ENCODE data around the gene PDE7B. TPM values are rescaled to one million over a fixed set of nuclear protein-coding genes. Genes with fewer than 3 reads are reported as not detected.

Gene PDE7B
- total RNA-seq, 1 donor from 2014 or later: 3.9 TPM

DNA sequence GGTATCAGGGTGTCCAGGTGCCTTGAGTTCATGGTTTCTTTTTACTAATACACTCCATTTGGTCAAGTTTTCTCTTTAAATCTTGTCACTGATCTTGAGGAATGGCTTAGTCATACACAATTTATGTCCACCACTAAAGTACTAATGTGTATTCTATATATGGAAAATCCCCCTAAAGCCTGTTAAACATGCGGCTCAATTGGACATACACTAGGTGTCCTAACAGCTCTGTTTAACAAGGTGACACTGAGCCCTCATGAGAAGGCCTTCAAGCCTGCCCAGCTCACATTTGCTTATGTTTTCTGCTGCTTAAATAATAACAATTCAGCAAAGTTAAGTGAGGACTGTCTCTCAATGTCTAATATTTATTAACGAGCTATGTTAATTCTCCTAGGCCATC, 31.5 kb downstream of the PDE7B start:
- no peak overlapping the region for H3K4me3 Mint-ChIP-seq (ENCODE audit: unreplicated experiment)
- DNase-seq (ENCODE audit: extremely low spot score, unreplicated experiment): no peak
- H3K36me3 Mint-ChIP-seq (ENCODE audit: unreplicated experiment): no peaks in the 10 kb centered on the region
- no peaks in the 10 kb centered on the region for H3K9me3 Mint-ChIP-seq (ENCODE audit: unreplicated experiment)
- H3K27ac Mint-ChIP-seq (ENCODE audit: unreplicated experiment): no peak overlapping the region
- H3K27me3 Mint-ChIP-seq (ENCODE audit: unreplicated experiment): no peaks in the 10 kb centered on the region
- TF ChIP-seq CTCF (IDR thresholded peaks at IDR 0.05): no peak
- H3K4me1 Mint-ChIP-seq (ENCODE audit: unreplicated experiment): peaks cover 17% of the 10 kb centered on the region

- Mint-ChIP-seq H3K36me3 (ENCODE audit: unreplicated experiment) (no peaks in the 10 kb centered on the region), H3K4me3 (ENCODE audit: unreplicated experiment) (no peak overlapping the region), H3K27ac (ENCODE audit: unreplicated experiment) (no peak overlapping the region), H3K9me3 (ENCODE audit: unreplicated experiment) (no peaks in the 10 kb centered on the region), H3K4me1 (ENCODE audit: unreplicated experiment) (peaks cover 17% of the 10 kb centered on the region), H3K27me3 (ENCODE audit: unreplicated experiment) (no peaks in the 10 kb centered on the region)
- TF ChIP-seq CTCF (IDR thresholded peaks at IDR 0.05): no peak
- DNase-seq (ENCODE audit: extremely low spot score, unreplicated experiment): no peak
Observed at GRCh38 chr6:135883536-135883935, 32.0 kb downstream of the PDE7B start.

DNA sequence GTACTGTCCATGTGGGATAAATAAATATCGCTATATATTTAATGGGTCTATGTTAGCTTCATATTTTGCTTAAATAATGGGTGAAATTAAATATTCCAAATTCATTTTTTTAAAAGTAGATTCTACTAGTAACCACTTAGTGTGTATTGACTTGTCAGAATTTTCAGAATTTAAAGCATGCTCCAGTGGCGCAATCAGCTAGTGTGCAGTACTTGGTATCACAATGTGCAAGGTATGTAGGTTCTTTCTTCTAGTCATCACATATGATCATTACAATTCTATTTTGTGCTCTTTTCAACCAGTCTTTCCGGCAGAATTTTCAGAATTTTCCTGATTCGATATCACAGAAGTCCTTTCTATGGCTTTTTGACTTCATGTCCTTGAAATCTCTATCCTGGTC, 32.6 kb downstream of the PDE7B start:
- no peaks in the 10 kb centered on the region for H3K9me3 Mint-ChIP-seq (ENCODE audit: unreplicated experiment)
- H3K4me3 Mint-ChIP-seq (ENCODE audit: unreplicated experiment): no peak overlapping the region
- no peak for TF ChIP-seq CTCF (IDR thresholded peaks at IDR 0.05)
- no peaks in the 10 kb centered on the region for H3K36me3 Mint-ChIP-seq (ENCODE audit: unreplicated experiment)
- H3K4me1 Mint-ChIP-seq (ENCODE audit: unreplicated experiment): peaks cover 19% of the 10 kb centered on the region
- no peak for DNase-seq (ENCODE audit: extremely low spot score, unreplicated experiment)
- no peaks in the 10 kb centered on the region for H3K27me3 Mint-ChIP-seq (ENCODE audit: unreplicated experiment)
- H3K27ac Mint-ChIP-seq (ENCODE audit: unreplicated experiment): no peak overlapping the region

- Mint-ChIP-seq H3K9me3 (ENCODE audit: unreplicated experiment) (no peaks in the 10 kb centered on the region), H3K27ac (ENCODE audit: unreplicated experiment) (no peak overlapping the region), H3K4me3 (ENCODE audit: unreplicated experiment) (no peak overlapping the region), H3K36me3 (ENCODE audit: unreplicated experiment) (no peaks in the 10 kb centered on the region), H3K27me3 (ENCODE audit: unreplicated experiment) (no peaks in the 10 kb centered on the region), H3K4me1 (ENCODE audit: unreplicated experiment) (peaks cover 6% of the 10 kb centered on the region)
- no peak for TF ChIP-seq CTCF (IDR thresholded peaks at IDR 0.05)
- DNase-seq (ENCODE audit: extremely low spot score, unreplicated experiment): no peak
Observed at GRCh38 chr6:135887069-135887468, 35.6 kb downstream of the PDE7B start.

- no peaks in the 10 kb centered on the region for H3K36me3 Mint-ChIP-seq (ENCODE audit: unreplicated experiment)
- no peaks in the 10 kb centered on the region for H3K27me3 Mint-ChIP-seq (ENCODE audit: unreplicated experiment)
- peaks cover 2% of the 10 kb centered on the region for H3K4me1 Mint-ChIP-seq (ENCODE audit: unreplicated experiment)
- H3K27ac Mint-ChIP-seq (ENCODE audit: unreplicated experiment): no peak overlapping the region
- DNase-seq (ENCODE audit: extremely low spot score, unreplicated experiment): no peak
- no peaks in the 10 kb centered on the region for H3K9me3 Mint-ChIP-seq (ENCODE audit: unreplicated experiment)
- TF ChIP-seq CTCF (IDR thresholded peaks at IDR 0.05): no peak
- no peak overlapping the region for H3K4me3 Mint-ChIP-seq (ENCODE audit: unreplicated experiment)
Observed at GRCh38 chr6:135888818-135889217, 37.3 kb downstream of the PDE7B start.

Data from osteocyte (in vitro differentiated cells).